SK-N-SH treated with all-trans-retinoic acid at 6 μM for 48 hours (cell line): ENCODE measurements around the gene KRT84.

Experiments used
- ATAC-seq: fragments of 200-7000 bp; cut with Tn5 transposase; 3 replicates; pipeline ENCODE4 v1.9.1; 2020; ENCODE audit warnings: mild to moderate bottlenecking, moderate library complexity
- BACH2 ChIP-seq: fragments of 250-450 bp; sonication (Bioruptor Pico); IDR thresholded peaks from 2 replicates; pipeline ENCODE4 v1.9.0; 2021; ENCODE audit warnings: mild to moderate bottlenecking, borderline replicate concordance
- CSDC2 ChIP-seq: fragments of 250-450 bp; sonication (Bioruptor Pico); IDR thresholded peaks from 2 replicates; pipeline ENCODE4 v1.5.0; 2020; ENCODE audit warnings: mild to moderate bottlenecking, moderate library complexity
- ESRRG ChIP-seq: fragments of 250-450 bp; sonication (Bioruptor Pico); IDR thresholded peaks from 2 replicates; pipeline ENCODE4 v1.6.1; 2021; ENCODE audit warnings: mild to moderate bottlenecking
- GLIS3 ChIP-seq: fragments of 250-450 bp; sonication (Bioruptor Pico); IDR thresholded peaks from 2 replicates; pipeline ENCODE4 v1.5.0; 2020; ENCODE audit warnings: mild to moderate bottlenecking, moderate library complexity
- ISL1 ChIP-seq: fragments of 250-450 bp; sonication (Bioruptor Pico); IDR thresholded peaks from 2 replicates; pipeline ENCODE4 v2.1.2; 2022; ENCODE audit warnings: mild to moderate bottlenecking, moderate library complexity
- OSR1 ChIP-seq: fragments of 250-450 bp; sonication (Bioruptor Pico); IDR thresholded peaks from 2 replicates; pipeline ENCODE4 v1.8.0; 2022; ENCODE audit warnings: moderate library complexity, mild to moderate bottlenecking, inconsistent platforms
- PPARA ChIP-seq: fragments of 250-450 bp; sonication (Bioruptor Pico); IDR thresholded peaks from 2 replicates; pipeline ENCODE4 v1.5.0; 2020; ENCODE audit warnings: mild to moderate bottlenecking, borderline replicate concordance
- RARB ChIP-seq: fragments of 250-450 bp; sonication (Bioruptor Pico); IDR thresholded peaks from 2 replicates; pipeline ENCODE4 v1.8.0; 2021; ENCODE audit warnings: mild to moderate bottlenecking, moderate library complexity
- TCF4 ChIP-seq: fragments of 250-450 bp; sonication (Bioruptor Pico); IDR thresholded peaks from 2 replicates; pipeline ENCODE4 v1.8.0; 2021; ENCODE audit warnings: mild to moderate bottlenecking, moderate library complexity, borderline replicate concordance
- TOX ChIP-seq: fragments of 250-450 bp; sonication (Bioruptor Pico); IDR thresholded peaks from 2 replicates; pipeline ENCODE4 v1.8.0; 2021; ENCODE audit warnings: mild to moderate bottlenecking, moderate library complexity, borderline replicate concordance
- ZC3H10 ChIP-seq: fragments of 250-450 bp; sonication (Bioruptor Pico); IDR thresholded peaks from 2 replicates; pipeline ENCODE4 v1.5.1; 2021; ENCODE audit warnings: mild to moderate bottlenecking, moderate library complexity
- ZFP3 ChIP-seq: fragments of 250-450 bp; sonication (Bioruptor Pico); IDR thresholded peaks from 2 replicates; pipeline ENCODE4 v1.5.0; 2020; ENCODE audit warnings: mild to moderate bottlenecking, moderate library complexity
- ZFP30 ChIP-seq: fragments of 450-650 bp; formaldehyde crosslinking; IDR thresholded peaks from 2 replicates; pipeline ENCODE4 v1.5.0; 2022; ENCODE audit warnings: mild to moderate bottlenecking, moderate library complexity
- ZNF565 ChIP-seq: fragments of 450-650 bp; formaldehyde crosslinking; conservative IDR thresholded peaks from 2 replicates; pipeline ENCODE4 v1.5.0; 2020; ENCODE audit warnings: low read depth, mild to moderate bottlenecking, moderate library complexity
- ZNF8 ChIP-seq: fragments of 450-650 bp; formaldehyde crosslinking; IDR thresholded peaks from 2 replicates; pipeline ENCODE4 v1.5.0; 2020; ENCODE audit warnings: mild to moderate bottlenecking, moderate library complexity
- TF ChIP-seq, protein P1 (sequence below): fragments of 250-450 bp; sonication (Bioruptor Pico); IDR thresholded peaks from 2 replicates; pipeline ENCODE4 v1.5.1; 2021; ENCODE audit warnings: mild to moderate bottlenecking, moderate library complexity
- TF ChIP-seq, protein P2 (sequence below): fragments of 250-450 bp; sonication (Bioruptor Pico); IDR thresholded peaks from 2 replicates; pipeline ENCODE4 v1.8.0; 2021; ENCODE audit warnings: low read depth, mild to moderate bottlenecking, moderate library complexity, borderline replicate concordance
- TF ChIP-seq, protein P3 (sequence below): fragments of 250-450 bp; sonication (Bioruptor Pico); IDR thresholded peaks from 2 replicates; pipeline ENCODE4 v1.5.0; 2020; ENCODE audit warnings: mild to moderate bottlenecking, moderate library complexity
- TF ChIP-seq, protein P4 (sequence below): fragments of 250-450 bp; sonication (Bioruptor Pico); IDR thresholded peaks from 2 replicates; pipeline ENCODE4 v1.5.1; 2020; ENCODE audit warnings: low read depth, mild to moderate bottlenecking, moderate library complexity

The KRT84 gene

DNA sequence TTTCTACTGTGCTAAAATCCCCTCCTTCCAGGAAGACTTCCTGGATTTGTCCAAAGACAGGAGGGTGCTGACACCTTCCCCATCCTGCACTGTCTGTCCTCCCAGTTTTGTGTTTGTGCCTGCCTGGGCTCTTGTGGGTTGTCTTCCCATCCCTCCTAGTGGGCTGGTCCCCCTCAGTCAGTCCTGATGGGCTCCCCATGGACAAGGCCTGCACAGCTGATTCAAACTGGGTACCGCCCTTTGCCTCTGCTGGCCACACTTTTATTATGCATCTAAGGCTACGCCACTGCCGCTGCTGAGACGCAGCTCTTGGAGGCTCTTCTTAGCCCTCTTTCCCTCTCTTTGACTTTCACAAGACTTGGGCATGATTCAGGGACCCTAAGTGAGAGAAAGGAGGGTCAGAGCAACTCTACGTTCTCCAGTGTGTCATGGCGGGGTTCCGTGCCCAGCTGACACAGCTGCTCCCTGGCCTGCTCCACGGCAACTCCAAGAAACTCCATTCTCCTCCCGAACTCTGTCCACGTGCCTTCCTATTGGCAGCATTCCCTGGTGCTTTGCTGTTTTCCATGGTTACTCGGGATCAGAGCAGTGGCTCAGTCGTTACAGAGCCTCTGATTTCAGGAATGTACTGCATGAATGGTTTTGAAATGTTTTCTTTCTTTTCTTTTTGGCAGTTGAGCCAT, 14.4 kb downstream of the KRT84 start:
- TF ChIP-seq GLIS3 (CRISPR knock-in tag) (no peak), RARB (CRISPR knock-in tag) (no peak), ZC3H10 (CRISPR knock-in tag) (no peak), ISL1 (no peak)
- TF ChIP-seq, protein P1, sequence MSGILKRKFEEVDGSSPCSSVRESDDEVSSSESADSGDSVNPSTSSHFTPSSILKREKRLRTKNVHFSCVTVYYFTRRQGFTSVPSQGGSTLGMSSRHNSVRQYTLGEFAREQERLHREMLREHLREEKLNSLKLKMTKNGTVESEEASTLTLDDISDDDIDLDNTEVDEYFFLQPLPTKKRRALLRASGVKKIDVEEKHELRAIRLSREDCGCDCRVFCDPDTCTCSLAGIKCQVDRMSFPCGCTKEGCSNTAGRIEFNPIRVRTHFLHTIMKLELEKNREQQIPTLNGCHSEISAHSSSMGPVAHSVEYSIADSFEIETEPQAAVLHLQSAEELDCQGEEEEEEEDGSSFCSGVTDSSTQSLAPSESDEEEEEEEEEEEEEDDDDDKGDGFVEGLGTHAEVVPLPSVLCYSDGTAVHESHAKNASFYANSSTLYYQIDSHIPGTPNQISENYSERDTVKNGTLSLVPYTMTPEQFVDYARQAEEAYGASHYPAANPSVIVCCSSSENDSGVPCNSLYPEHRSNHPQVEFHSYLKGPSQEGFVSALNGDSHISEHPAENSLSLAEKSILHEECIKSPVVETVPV: no peak
- TF ChIP-seq, protein P2, sequence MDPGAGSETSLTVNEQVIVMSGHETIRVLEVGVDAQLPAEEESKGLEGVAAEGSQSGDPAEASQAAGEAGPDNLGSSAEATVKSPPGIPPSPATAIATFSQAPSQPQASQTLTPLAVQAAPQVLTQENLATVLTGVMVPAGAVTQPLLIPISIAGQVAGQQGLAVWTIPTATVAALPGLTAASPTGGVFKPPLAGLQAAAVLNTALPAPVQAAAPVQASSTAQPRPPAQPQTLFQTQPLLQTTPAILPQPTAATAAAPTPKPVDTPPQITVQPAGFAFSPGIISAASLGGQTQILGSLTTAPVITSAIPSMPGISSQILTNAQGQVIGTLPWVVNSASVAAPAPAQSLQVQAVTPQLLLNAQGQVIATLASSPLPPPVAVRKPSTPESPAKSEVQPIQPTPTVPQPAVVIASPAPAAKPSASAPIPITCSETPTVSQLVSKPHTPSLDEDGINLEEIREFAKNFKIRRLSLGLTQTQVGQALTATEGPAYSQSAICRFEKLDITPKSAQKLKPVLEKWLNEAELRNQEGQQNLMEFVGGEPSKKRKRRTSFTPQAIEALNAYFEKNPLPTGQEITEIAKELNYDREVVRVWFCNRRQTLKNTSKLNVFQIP: no peak
- TF ChIP-seq, protein P3, sequence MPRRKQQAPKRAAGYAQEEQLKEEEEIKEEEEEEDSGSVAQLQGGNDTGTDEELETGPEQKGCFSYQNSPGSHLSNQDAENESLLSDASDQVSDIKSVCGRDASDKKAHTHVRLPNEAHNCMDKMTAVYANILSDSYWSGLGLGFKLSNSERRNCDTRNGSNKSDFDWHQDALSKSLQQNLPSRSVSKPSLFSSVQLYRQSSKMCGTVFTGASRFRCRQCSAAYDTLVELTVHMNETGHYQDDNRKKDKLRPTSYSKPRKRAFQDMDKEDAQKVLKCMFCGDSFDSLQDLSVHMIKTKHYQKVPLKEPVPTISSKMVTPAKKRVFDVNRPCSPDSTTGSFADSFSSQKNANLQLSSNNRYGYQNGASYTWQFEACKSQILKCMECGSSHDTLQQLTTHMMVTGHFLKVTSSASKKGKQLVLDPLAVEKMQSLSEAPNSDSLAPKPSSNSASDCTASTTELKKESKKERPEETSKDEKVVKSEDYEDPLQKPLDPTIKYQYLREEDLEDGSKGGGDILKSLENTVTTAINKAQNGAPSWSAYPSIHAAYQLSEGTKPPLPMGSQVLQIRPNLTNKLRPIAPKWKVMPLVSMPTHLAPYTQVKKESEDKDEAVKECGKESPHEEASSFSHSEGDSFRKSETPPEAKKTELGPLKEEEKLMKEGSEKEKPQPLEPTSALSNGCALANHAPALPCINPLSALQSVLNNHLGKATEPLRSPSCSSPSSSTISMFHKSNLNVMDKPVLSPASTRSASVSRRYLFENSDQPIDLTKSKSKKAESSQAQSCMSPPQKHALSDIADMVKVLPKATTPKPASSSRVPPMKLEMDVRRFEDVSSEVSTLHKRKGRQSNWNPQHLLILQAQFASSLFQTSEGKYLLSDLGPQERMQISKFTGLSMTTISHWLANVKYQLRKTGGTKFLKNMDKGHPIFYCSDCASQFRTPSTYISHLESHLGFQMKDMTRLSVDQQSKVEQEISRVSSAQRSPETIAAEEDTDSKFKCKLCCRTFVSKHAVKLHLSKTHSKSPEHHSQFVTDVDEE (CRISPR knock-in tag): no peak
- peak; percentile 50 for ATAC-seq

DNA sequence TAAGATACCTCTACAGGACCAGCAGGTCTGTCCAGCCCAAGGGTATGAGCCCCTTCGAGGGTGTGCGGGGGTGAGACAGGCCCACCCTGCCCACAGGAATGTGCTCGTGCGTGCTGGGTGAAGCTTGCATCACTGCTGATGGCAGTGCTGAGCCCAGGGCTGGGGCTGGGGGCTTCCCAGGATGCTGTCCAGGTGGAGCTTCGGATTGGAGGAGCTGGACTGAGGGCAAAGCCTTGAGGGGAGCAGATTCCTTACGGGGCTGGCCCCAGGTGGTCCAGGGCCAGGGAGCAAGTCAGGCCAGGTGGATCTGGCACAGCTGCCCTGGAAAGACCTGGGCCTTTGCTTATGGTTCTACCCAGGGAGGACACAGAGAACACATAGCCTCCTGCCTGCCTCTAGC, 15.6 kb downstream of the KRT84 start:
- no peak for ATAC-seq
- TF ChIP-seq, protein P4, sequence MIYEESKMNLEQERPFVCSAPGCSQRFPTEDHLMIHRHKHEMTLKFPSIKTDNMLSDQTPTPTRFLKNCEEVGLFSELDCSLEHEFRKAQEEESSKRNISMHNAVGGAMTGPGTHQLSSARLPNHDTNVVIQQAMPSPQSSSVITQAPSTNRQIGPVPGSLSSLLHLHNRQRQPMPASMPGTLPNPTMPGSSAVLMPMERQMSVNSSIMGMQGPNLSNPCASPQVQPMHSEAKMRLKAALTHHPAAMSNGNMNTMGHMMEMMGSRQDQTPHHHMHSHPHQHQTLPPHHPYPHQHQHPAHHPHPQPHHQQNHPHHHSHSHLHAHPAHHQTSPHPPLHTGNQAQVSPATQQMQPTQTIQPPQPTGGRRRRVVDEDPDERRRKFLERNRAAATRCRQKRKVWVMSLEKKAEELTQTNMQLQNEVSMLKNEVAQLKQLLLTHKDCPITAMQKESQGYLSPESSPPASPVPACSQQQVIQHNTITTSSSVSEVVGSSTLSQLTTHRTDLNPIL (CRISPR knock-in tag): no peak
- TF ChIP-seq, protein P3 (CRISPR knock-in tag): no peak
- TF ChIP-seq TOX (CRISPR knock-in tag): no peak
- TF ChIP-seq BACH2 (CRISPR knock-in tag): no peak
- no peak for TF ChIP-seq PPARA (CRISPR knock-in tag)
- no peak for TF ChIP-seq ISL1
- TF ChIP-seq CSDC2 (CRISPR knock-in tag): no peak
- no peak for TF ChIP-seq ZFP30 (CRISPR knock-in tag)
- TF ChIP-seq ZNF565 (CRISPR knock-in tag): no peak
- TF ChIP-seq RARB (CRISPR knock-in tag): no peak
- TF ChIP-seq ZNF8: no peak
- TF ChIP-seq, protein P1: no peak
- TF ChIP-seq, all 23 proteins: peak for 0

DNA sequence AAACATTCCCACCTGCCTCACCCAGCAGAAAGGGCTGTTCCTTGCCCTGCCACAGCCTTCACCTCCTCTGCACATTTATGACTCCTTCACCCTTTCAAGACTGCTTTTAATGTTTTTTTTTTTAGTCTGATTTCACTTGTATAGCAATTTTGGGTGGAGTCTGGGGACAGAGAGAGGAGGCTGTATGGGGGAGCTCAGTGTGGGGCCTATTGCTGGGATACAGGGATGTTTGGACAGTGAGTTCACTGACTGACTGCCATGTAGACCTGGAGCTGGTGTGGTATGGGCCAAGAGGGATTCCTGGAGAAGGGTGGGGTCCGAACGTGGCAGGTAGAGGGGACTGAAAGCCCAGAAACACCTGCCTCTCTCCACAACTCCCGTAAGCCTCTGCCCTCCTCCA, 16.2 kb downstream of the KRT84 start:
- no peak for ATAC-seq
- TF ChIP-seq BACH2 (CRISPR knock-in tag) (no peak), OSR1 (CRISPR knock-in tag) (no peak), ZFP3 (CRISPR knock-in tag) (no peak), ESRRG (CRISPR knock-in tag) (no peak), ISL1 (no peak), ZNF8 (no peak), ZFP30 (CRISPR knock-in tag) (no peak), ZNF565 (CRISPR knock-in tag) (no peak), TCF4 (no peak), CSDC2 (CRISPR knock-in tag) (no peak)
- TF ChIP-seq, protein P4 (CRISPR knock-in tag): no peak
- TF ChIP-seq, protein P1: no peak
- TF ChIP-seq, protein P2: no peak
